Activated CD4-positive, alpha-beta T cell treated with anti-CD3 and anti-CD28 coated beads, Interleukin-10, Interleukin-2, amounts not matched to agents 100 ng/mL and 50 ng/mL, durations not matched to agents 16 hours and 8 hours (primary cell): ENCODE results near the gene TMEM233.
"Not testable (repeated sequence)": the region's sequence is repeated elsewhere in the genome, so short reads cannot be mapped to it uniquely, and the experiment has no call there.

Experiments used
- DNase-seq: peaks from one replicate; pipeline ENCODE4 v3.0.0-alpha.2; 2020

Gene TMEM233

GRCh38 chr12:119613319-119613936, 19.9 kb downstream of the TMEM233 start:
- DNase-seq, result peak; percentile 2

- DNase-seq, result no peak
These were observed 21.1 kb downstream of the TMEM233 start for GRCh38 chr12:119614705-119615104.

DNA sequence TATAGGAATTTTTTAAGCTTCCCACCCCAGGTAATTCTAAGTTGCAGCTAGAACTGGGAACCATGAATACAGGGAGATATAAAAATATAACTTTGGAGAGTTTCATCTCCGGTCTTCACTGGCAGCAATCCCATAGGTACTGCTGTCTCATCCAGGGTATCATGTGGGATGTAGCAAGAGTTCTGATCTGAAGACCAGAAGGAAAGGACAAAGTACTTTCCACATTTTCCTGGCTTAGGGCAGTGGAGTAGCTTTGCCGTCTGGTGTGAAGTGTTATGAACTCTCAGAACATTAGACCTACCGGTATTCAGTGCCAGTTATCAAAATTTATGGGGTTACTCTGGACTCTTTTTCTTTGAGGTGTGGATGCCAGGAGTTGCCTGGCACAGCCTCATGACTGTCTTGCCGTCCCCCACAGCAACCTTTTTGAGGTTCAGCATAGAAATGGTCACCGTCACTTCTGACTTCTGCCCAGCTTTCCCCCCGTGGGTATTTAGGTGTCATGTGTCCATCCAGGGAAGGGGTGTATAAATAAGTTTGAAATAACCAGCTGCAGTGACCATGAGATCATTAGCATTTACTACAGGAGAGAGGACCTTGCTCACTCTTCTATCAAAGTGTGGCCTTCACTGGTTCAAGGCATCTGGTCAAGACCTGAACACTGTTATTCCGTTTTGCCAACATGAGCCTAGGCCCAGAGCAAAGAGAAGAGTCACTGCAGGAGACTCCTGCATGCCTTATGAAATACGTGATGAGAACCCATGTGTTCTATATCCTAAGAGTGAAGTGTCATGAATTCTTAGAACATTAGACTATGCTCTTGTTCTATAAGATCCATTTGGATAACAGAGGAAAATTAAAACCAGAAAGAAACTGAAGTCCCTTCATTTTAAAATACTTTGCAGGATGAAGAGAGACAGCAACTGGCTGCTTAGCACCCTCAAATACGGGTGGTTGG, 22.2 kb downstream of the TMEM233 start:
- DNase-seq, result no peak

- not testable (repeated sequence) for DNase-seq
These were observed 24.8 kb downstream of the TMEM233 start for GRCh38 chr12:119618328-119618896.

DNA sequence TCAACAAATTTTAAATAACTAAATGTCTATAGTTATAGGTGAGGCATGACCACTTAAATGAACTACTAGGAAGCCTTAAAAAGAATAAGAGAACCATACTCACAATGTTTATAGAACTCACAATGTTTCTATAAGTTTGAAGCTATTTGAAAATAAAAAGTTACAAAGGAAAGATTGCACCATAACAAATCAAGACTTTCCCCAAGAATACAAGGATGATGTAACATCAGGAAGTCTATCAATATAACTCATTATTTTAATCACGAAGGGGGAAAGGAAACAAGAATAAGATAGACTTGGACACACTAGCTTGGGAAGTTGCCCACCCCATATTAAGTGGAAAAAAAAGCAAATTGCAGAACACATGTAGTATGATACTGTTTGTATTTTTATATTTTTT, 26.9 kb downstream of the TMEM233 start:
- no peak for DNase-seq

DNA sequence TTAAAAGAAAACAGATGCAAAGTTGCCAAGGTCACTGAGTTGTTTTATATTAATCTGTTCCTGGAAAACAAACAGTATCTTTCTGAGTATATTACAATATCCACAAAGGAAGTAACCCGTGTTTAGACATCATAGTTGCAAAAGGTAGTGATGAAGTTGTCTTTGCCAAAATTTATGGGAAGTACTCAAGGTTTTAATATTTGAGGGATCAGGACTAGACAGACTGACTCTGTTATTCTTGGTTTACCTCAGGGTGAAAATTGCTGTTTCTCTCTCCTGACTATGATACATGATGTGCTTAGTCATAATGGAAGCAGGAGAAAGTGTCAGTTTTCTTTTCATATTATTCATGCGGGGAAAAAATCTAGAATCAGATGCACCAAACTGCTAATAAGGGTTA, 28.3 kb downstream of the TMEM233 start:
- DNase-seq, result peak; percentile 45

DNA sequence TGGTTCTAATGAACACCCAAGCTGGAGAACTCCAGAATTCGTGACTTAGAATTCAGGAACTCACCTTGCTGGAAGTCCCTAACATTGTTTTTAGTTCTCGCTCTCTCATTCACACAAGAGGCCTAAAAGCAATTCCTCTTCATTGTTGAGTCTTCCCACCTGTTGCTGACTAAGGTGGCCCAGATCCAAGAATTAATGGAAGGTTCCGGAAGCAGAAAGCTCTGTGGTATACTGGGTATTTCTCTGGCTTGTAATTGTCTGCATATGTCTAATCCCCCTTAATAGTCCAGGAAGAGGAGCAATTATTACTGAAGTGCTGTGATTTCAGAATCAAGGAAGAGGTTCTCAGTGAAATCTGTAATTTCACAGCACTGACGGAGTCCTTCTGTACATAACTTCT, 31.4 kb downstream of the TMEM233 start:
- DNase-seq, result no peak

- DNase-seq, result no peak
These were observed 33.6 kb downstream of the TMEM233 start for GRCh38 chr12:119627019-119627643.

DNA sequence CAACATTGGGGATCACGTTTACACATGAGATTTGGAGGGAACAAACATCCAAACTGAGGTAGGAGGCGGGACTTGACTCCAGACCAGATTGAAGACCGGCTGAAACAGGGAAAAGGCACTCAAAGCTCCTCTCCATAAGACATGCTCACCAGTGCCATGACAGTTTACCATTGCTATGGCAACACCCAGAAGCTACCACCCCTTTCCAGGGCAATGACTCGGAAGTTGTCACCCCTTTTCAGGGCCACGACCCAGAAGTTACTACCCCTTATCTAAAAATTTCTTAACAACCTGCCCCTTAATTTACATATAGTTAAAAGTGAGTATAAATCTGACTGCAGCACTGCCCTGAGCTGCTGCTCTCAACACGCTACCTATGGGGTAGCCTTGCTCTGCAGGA, 34.1 kb downstream of the TMEM233 start:
- DNase-seq, result no peak

DNA sequence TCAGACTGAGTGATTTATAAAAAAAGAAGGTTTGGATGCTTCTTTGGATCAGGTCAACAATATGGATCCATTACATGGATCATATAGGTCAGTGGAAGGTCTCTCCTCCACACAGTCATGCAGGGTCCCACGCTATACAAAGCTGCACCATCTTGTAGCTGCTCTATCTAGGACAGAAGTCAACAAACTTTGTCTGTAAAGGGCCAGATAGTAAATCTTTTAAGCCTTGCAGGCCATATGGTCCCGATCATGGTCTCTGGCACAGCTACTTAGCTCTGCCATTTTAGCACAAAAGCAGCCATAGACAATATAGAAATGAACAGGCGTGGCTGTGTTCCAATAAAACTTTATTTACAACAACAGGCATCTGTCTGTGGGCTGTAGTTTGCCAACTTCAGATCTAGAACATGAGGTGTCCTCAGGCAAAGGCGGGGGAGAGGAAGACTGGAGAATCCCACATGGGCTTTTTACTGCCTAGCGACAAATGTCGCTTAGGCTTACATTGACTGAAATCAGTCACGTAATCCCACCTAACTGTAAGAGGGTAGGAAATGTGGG, 36.7 kb downstream of the TMEM233 start:
- DNase-seq, result no peak

DNA sequence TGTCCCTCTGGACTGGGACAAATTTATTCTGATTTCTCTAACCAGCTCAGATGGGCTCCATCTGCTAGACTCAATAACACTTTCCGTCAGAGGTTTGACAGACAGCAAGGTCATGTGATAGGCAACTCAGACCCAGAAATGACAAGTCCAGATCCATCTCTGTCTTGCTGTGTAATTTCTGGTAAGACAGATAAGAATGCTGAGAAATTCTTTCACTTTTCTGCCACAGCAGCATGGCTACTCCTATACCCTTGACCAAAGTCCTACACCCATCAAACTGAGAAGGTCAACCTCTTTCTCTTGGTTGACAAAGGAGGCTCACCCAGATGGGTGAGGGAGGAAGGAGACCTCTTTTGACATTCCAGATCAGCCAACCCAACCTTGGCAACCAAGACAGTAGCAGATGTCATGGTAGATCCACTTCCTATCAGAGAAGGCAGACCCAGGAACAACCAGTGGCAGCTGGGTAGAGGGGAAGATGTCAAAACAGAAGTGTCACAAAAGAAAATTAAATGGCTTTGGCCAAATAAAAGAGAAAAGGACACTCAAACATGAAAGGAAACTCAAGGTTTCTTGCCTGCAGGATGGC, 37.5 kb downstream of the TMEM233 start:
- no peak for DNase-seq

DNA sequence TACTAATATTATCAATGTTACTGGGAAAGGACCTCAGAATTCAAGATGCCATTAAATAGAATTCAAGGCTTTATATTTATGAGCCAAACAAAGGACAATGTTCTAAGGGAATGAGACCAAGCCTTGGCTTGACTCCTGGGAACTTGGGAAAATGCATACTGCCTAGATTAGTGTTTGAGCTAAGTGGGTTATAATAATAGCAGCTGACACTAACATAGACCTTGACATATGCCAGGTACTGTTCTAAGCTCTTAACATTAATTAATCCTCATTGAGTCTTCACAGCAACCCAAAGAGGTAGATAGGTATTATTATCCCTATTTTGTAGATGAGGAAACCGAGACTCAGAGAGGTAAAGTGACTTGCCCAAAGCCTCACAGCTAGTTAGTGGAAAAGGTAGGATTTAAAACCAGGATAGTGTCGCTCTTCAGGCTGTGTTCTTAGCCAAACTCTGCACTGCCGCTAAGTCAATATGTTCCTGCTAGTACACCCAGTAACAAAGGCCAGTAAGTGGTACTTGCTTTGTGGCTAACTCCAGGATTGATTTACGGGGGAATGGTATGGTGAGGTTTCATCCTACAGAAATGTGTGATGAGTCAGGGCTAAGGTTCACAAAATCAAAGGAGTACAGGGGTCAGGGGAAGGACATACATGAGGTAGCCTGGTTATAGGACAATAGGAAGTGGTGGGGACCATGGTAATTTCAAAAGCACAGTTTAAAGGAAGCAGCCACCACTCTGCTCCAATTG, 38.5 kb downstream of the TMEM233 start:
- DNase-seq, result no peak

- DNase-seq, result no peak
These were observed 41.2 kb downstream of the TMEM233 start for GRCh38 chr12:119634743-119635142.

GRCh38 chr12:119642986-119643385, 49.4 kb downstream of the TMEM233 start:
- no peak for DNase-seq

DNA sequence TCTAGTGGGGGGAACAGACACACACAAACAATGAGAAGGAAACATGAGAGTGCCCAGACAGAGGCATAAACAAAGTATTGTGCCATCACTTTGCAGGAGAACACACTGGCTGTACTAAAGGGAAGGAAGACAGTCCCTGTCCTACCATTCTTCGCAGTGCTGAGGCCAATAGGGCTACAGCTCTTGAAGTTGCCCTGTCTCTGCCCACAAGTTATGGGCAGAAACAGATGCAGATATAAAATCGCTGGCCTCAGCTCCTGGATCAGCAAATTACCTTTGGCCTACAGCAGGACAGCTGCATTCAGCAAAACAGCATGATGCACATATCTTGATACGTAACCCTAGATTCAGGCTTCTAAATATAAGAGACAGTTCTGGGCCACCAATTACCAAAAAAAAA, 51.4 kb downstream of the TMEM233 start:
- DNase-seq, result no peak

GRCh38 chr12:119645535-119646059, 52.0 kb downstream of the TMEM233 start:
- no peak for DNase-seq

DNA sequence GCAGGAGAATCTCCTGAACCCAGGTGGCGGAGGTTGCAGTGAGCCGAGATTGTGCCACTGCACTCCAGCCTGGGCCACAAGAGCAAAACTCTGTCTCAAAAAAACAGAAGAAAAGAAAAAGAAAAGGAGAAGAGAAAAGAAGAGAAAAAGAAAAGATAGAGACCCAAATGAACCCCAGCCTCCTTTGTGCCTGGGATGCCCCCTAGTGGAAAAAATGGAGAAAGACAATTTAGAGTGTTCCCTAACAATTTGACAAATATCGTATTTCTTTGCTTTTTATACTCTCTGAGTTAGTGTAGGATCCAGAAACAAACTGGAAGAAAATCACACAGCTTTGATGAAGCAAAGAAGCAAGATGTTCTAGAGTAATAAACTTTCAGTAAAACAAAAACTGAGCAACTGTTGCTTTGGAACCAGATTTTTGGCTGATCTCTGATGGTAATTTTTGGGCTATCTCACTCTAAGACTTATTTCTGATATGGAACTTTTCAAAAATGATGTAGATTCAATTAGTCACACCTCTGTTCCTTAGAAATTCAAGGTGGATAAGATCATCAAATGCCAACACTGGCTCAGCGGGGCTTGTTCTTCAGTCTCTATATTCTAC, 55.7 kb downstream of the TMEM233 start:
- peak; percentile 41 for DNase-seq

DNA sequence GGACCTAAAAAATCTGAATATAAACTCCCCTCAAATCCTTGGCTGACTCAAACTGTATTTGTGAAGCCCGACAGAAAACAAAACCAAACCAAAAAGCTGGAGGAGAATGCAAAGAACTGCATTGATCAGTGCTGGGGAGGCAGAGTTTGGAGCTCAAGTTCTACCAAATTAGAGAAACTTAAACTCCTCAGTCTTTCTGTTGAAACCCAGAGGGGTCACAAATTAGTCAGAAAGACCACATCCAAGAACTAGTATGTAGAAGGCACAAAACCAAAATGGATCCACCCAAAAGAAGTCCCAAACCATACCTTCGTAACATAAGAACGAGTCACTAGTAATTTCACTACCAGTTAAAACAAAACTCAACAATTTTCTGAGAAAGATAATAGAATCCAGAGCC, 59.1 kb downstream of the TMEM233 start:
- peak; percentile 22 for DNase-seq

- DNase-seq, result not testable (repeated sequence)
These were observed 63.4 kb downstream of the TMEM233 start for GRCh38 chr12:119657001-119657400.

- DNase-seq, result not testable (repeated sequence)
These were observed 64.6 kb downstream of the TMEM233 start for GRCh38 chr12:119658166-119658565.

DNA sequence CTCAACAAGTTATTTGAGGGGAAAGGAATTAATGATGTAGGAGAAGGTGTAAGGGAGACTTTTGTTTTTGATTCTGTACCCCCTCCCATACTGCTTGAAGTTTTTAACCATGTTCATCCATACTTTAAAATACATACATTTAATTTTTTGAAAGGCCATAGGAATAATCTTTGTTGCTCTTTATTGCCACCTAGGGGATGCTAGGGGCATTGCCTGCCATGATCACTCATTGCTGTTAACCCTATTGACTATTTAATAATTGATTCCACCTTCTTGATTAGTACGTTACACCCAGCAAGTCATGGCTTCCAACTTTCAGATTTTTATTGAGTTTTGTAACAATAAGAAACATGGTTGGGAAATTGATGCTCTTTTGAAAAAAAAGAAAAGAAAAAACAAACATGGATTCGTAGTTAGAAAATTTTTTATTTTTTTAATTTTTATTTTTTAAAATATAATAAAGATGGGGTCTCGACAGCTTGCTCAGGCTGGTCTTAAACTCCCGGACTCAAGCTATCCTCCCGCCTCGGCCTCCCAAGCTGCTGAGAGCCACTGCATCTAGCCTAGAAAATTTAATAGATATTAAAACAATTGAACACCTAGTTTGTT, 65.8 kb downstream of the TMEM233 start:
- peak; percentile 60 for DNase-seq
